Measurements from ENCODE around the gene SALL4.

DNA sequence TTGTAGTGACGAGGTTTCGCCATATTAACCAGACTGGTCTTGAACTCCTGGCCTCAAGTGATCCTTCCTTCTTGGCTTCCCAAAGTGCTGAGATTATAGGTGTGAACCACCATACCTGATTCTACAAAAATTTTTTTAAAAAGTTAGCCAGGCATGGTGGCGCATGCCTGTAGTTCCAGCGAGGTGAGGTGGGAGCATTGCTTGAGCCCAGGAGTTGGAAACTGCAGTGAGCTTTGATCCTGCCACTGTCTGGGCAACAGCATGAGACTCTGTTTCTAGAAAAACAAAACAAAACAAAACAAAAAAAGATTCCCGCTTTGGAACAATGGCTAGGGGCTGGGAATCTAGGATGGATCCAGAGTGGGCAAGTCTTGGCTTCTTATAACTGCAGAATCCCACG is 35.1 kb upstream of the SALL4 start:
- TF ChIP-seq EZH2 (IDR thresholded peaks at IDR 0.05; ENCODE audit: low read depth, unreplicated experiment) (no peak), EZH2phosphoT487 (IDR thresholded peaks at IDR 0.05; ENCODE audit: unreplicated experiment) (no peak), POLR2AphosphoS5 (IDR thresholded peaks at IDR 0.05; ENCODE audit: low read depth) (no peak)
- TF ChIP-seq, protein P1, sequence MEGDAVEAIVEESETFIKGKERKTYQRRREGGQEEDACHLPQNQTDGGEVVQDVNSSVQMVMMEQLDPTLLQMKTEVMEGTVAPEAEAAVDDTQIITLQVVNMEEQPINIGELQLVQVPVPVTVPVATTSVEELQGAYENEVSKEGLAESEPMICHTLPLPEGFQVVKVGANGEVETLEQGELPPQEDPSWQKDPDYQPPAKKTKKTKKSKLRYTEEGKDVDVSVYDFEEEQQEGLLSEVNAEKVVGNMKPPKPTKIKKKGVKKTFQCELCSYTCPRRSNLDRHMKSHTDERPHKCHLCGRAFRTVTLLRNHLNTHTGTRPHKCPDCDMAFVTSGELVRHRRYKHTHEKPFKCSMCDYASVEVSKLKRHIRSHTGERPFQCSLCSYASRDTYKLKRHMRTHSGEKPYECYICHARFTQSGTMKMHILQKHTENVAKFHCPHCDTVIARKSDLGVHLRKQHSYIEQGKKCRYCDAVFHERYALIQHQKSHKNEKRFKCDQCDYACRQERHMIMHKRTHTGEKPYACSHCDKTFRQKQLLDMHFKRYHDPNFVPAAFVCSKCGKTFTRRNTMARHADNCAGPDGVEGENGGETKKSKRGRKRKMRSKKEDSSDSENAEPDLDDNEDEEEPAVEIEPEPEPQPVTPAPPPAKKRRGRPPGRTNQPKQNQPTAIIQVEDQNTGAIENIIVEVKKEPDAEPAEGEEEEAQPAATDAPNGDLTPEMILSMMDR (conservative IDR thresholded peaks at IDR 0.05; ENCODE audit: low read depth in 2 of 2): no peak
- TF ChIP-seq, protein P2, sequence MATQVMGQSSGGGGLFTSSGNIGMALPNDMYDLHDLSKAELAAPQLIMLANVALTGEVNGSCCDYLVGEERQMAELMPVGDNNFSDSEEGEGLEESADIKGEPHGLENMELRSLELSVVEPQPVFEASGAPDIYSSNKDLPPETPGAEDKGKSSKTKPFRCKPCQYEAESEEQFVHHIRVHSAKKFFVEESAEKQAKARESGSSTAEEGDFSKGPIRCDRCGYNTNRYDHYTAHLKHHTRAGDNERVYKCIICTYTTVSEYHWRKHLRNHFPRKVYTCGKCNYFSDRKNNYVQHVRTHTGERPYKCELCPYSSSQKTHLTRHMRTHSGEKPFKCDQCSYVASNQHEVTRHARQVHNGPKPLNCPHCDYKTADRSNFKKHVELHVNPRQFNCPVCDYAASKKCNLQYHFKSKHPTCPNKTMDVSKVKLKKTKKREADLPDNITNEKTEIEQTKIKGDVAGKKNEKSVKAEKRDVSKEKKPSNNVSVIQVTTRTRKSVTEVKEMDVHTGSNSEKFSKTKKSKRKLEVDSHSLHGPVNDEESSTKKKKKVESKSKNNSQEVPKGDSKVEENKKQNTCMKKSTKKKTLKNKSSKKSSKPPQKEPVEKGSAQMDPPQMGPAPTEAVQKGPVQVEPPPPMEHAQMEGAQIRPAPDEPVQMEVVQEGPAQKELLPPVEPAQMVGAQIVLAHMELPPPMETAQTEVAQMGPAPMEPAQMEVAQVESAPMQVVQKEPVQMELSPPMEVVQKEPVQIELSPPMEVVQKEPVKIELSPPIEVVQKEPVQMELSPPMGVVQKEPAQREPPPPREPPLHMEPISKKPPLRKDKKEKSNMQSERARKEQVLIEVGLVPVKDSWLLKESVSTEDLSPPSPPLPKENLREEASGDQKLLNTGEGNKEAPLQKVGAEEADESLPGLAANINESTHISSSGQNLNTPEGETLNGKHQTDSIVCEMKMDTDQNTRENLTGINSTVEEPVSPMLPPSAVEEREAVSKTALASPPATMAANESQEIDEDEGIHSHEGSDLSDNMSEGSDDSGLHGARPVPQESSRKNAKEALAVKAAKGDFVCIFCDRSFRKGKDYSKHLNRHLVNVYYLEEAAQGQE (IDR thresholded peaks at IDR 0.05; ENCODE audit: unreplicated experiment): no peak

Data from GM23338 (cell line).